Neural progenitor cell (in vitro differentiated cells): ENCODE data around the gene KRT26. TPM values are rescaled to one million over a fixed set of nuclear protein-coding genes. Genes with fewer than 3 reads are reported as not detected.

Experiments used
- DNase-seq: peaks from one replicate; pipeline ENCODE4 v3.0.0-alpha.2; 2016; ENCODE audit warnings: low spot score
- H2AFZ ChIP-seq: fragments of 200-600 bp; sonication (generic); replicated peaks from 2 replicates; pipeline ENCODE4 v1.6.1; 2016; ENCODE audit warnings: antibody characterized with exemption
- H3F3A ChIP-seq: fragments of 200-600 bp; sonication (generic); 2 replicates; pipeline ENCODE4 v1.6.1; 2016; ENCODE audit warnings: antibody characterized with exemption, low read depth
- H3K27ac ChIP-seq: fragments of 200-600 bp; sonication (generic); 2 replicates; pipeline ENCODE4 v1.5.1; 2016; ENCODE audit warnings: mild to moderate bottlenecking
- H3K27me3 ChIP-seq: fragments of 200-600 bp; sonication (generic); 2 replicates; pipeline ENCODE4 v1.6.1; 2016; ENCODE audit warnings: mild to moderate bottlenecking, moderate library complexity
- H3K36me3 ChIP-seq: fragments of 200-600 bp; sonication (generic); 2 replicates; pipeline ENCODE4 v1.5.1; 2016
- H3K4me1 ChIP-seq: fragments of 200-600 bp; sonication (generic); 2 replicates; pipeline ENCODE4 v1.6.1; 2016; ENCODE audit warnings: mixed run types
- H3K4me2 ChIP-seq: fragments of 200-600 bp; sonication (generic); 2 replicates; pipeline ENCODE4 v1.6.1; 2016
- H3K4me3 ChIP-seq: fragments of 200-600 bp; sonication (generic); 2 replicates; pipeline ENCODE4 v1.5.1; 2016
- H3K79me2 ChIP-seq: fragments of 200-600 bp; sonication (generic); 2 replicates; pipeline ENCODE4 v1.6.1; 2016; ENCODE audit warnings: low read depth
- H3K9ac ChIP-seq: fragments of 200-600 bp; sonication (generic); 2 replicates; pipeline ENCODE4 v1.6.1; 2016
- H3K9me3 ChIP-seq: fragments of 200-600 bp; sonication (generic); 2 replicates; pipeline ENCODE4 v1.5.1; 2016; ENCODE audit warnings: low read depth
- H4K20me1 ChIP-seq: fragments of 200-600 bp; sonication (generic); 2 replicates; pipeline ENCODE4 v1.6.1; 2016; ENCODE audit warnings: low read depth
- H3K27ac Mint-ChIP-seq: 3 replicates; pipeline ENCODE4 v1.8.0; 2021; ENCODE audit warnings: mixed read lengths
- H3K27me3 Mint-ChIP-seq: 2 replicates; pipeline ENCODE4 v1.8.0; 2022; ENCODE audit warnings: low read depth, mild to moderate bottlenecking, inconsistent platforms, moderate library complexity, mixed read lengths; ENCODE audit not compliant: insufficient read depth
- H3K36me3 Mint-ChIP-seq: 3 replicates; pipeline ENCODE4 v1.8.0; 2021; ENCODE audit warnings: mixed read lengths
- H3K4me1 Mint-ChIP-seq: 3 replicates; pipeline ENCODE4 v1.8.0; 2021; ENCODE audit warnings: mixed read lengths
- H3K4me3 Mint-ChIP-seq: 3 replicates; pipeline ENCODE4 v1.8.0; 2021; ENCODE audit warnings: mild to moderate bottlenecking, moderate library complexity, mixed read lengths
- H3K9me3 Mint-ChIP-seq: 3 replicates; pipeline ENCODE4 v1.8.0; 2020; ENCODE audit warnings: mixed read lengths
- CTCF ChIP-seq: fragments of 200-600 bp; sonication (generic); IDR thresholded peaks from 2 replicates; pipeline ENCODE4 v1.5.1; 2017; ENCODE audit warnings: antibody characterized with exemption, mild to moderate bottlenecking
- EZH2 ChIP-seq: fragments of 200-600 bp; sonication (generic); IDR thresholded peaks from 2 replicates; pipeline ENCODE4 v1.6.1; 2017; ENCODE audit warnings: antibody characterized with exemption, mild to moderate bottlenecking, moderate library complexity
- EZH2phosphoT487 ChIP-seq: fragments of 200-600 bp; sonication (generic); IDR thresholded peaks from 2 replicates; pipeline ENCODE4 v1.6.1; 2017; ENCODE audit warnings: antibody characterized with exemption
- total RNA-seq: library from RNA; depleted of rRNA; stranded (reverse); fragments of >200 nt; gene quantifications from 2 replicates; pipeline ENCODE4 v1.2.3, GENCODE V29; 2015; ENCODE audit warnings: low replicate concordance

Gene KRT26
- total RNA-seq, 1 donor from 2014 or later = not detected

GRCh38 chr17:40819528-40820125, 47.6 kb upstream of the KRT26 start:
- H3K36me3 Mint-ChIP-seq = peaks cover 3% of the 10 kb centered on the region
- no peaks in the 10 kb centered on the region for H3K9me3 Mint-ChIP-seq
- peaks cover 3% of the 10 kb centered on the region for H3K27me3 Mint-ChIP-seq

GRCh38 chr17:40818733-40819527, 46.9 kb upstream of the KRT26 start:
- Histone ChIP-seq H3K4me2 (peak overlapping the region; percentile 89), H3K27ac (no peak overlapping the region), H3K27me3 (peaks cover 33% of the 10 kb centered on the region), H3K4me1 (peaks cover 4% of the 10 kb centered on the region), H3K4me3 (peak overlapping the region; percentile 78), H3F3A (peaks cover 29% of the 10 kb centered on the region), H3K9me3 (no peaks in the 10 kb centered on the region), H2AFZ (peak overlapping the region; percentile 90), H3K79me2 (peaks cover 17% of the 10 kb centered on the region), H4K20me1 (no peaks in the 10 kb centered on the region), H3K9ac (peak overlapping the region; percentile 59), H3K36me3 (no peaks in the 10 kb centered on the region)
- peak; percentile 93 for DNase-seq
- no peaks in the 10 kb centered on the region for H3K9me3 Mint-ChIP-seq
- peak overlapping the region; percentile 90 for H3K4me3 Mint-ChIP-seq
- H3K27ac Mint-ChIP-seq = peak overlapping the region; percentile 78
- H3K36me3 Mint-ChIP-seq = peaks cover 3% of the 10 kb centered on the region
- TF ChIP-seq EZH2 (no peak), CTCF (no peak), EZH2phosphoT487 (no peak)
- H3K27me3 Mint-ChIP-seq = peaks cover 3% of the 10 kb centered on the region
- peaks cover 19% of the 10 kb centered on the region for H3K4me1 Mint-ChIP-seq

More at GRCh38 chr17:40819528-40820125, 47.6 kb upstream of the KRT26 start:
- H3K4me3 Mint-ChIP-seq = peak overlapping the region; percentile 90
- H3K4me1 ChIP-seq = peaks cover 4% of the 10 kb centered on the region
- H4K20me1 ChIP-seq = no peaks in the 10 kb centered on the region
- H3K9ac ChIP-seq = no peak overlapping the region
- no peaks in the 10 kb centered on the region for H3K9me3 ChIP-seq
- peak overlapping the region; percentile 60 for H2AFZ ChIP-seq
- no peak overlapping the region for H3K27ac ChIP-seq
- H3F3A ChIP-seq = peaks cover 29% of the 10 kb centered on the region
- no peak for DNase-seq
- no peaks in the 10 kb centered on the region for H3K36me3 ChIP-seq
- H3K27ac Mint-ChIP-seq = peak overlapping the region; percentile 78
- peaks cover 19% of the 10 kb centered on the region for H3K4me1 Mint-ChIP-seq
- TF ChIP-seq CTCF (no peak), EZH2 (no peak), EZH2phosphoT487 (no peak)
- H3K27me3 ChIP-seq = peaks cover 34% of the 10 kb centered on the region
- peak overlapping the region; percentile 78 for H3K4me3 ChIP-seq
- peaks cover 17% of the 10 kb centered on the region for H3K79me2 ChIP-seq
- peak overlapping the region; percentile 76 for H3K4me2 ChIP-seq

- H3K4me3 Mint-ChIP-seq = peak overlapping the region; percentile 88
- peak overlapping the region; percentile 90 for H2AFZ ChIP-seq
- H3K9ac ChIP-seq = peak overlapping the region; percentile 59
These were observed 46.3 kb upstream of the KRT26 start for GRCh38 chr17:40818343-40818732.

More at GRCh38 chr17:40818343-40818732, 46.3 kb upstream of the KRT26 start:
- Mint-ChIP-seq H3K27me3 (peaks cover 3% of the 10 kb centered on the region), H3K9me3 (no peaks in the 10 kb centered on the region), H3K36me3 (peaks cover 3% of the 10 kb centered on the region), H3K4me1 (peaks cover 19% of the 10 kb centered on the region), H3K27ac (peak overlapping the region; percentile 69)
- Histone ChIP-seq H3K27me3 (peaks cover 36% of the 10 kb centered on the region), H3K36me3 (no peaks in the 10 kb centered on the region), H3K27ac (no peak overlapping the region), H3K4me2 (peak overlapping the region; percentile 89), H3K4me1 (peaks cover 4% of the 10 kb centered on the region), H4K20me1 (no peaks in the 10 kb centered on the region), H3K79me2 (peaks cover 17% of the 10 kb centered on the region), H3K9me3 (no peaks in the 10 kb centered on the region), H3F3A (peaks cover 29% of the 10 kb centered on the region), H3K4me3 (peak overlapping the region; percentile 78)
- DNase-seq = no peak
- TF ChIP-seq EZH2phosphoT487 (no peak), EZH2 (no peak), CTCF (no peak)
